NB4 (cell line): Measurements from ENCODE around the gene VEZF1.
"Not testable (repeated sequence)": the region's sequence is repeated elsewhere in the genome, so short reads cannot be mapped to it uniquely, and the experiment has no call there.

Experiments used
- DNase-seq: peaks from one replicate; pipeline ENCODE4 v3.0.0; 2010; ENCODE audit warnings: low read depth
- H3K4me3 ChIP-seq: one replicate; pipeline ENCODE4 v1.5.1; 2011; ENCODE audit warnings: mild to moderate bottlenecking, low read depth, low read length, moderate library complexity
- CTCF ChIP-seq: IDR thresholded peaks from one replicate; pipeline ENCODE4 v1.5.1; 2012; ENCODE audit warnings: low read depth, low read length
- MAX ChIP-seq: IDR thresholded peaks from 2 replicates; pipeline ENCODE4 v1.6.1; 2011; ENCODE audit warnings: low read depth, low read length
- MYC ChIP-seq: IDR thresholded peaks from 2 replicates; pipeline ENCODE4 v1.6.1; 2011; ENCODE audit warnings: low read depth, low read length
- POLR2A ChIP-seq: IDR thresholded peaks from 2 replicates; pipeline ENCODE4 v1.6.1; 2011; ENCODE audit warnings: mild to moderate bottlenecking; ENCODE audit not compliant: insufficient read length; ENCODE audit errors: extremely low read depth

Gene VEZF1

GRCh38 chr17:57963149-57963511 lies 24.9 kb downstream of the VEZF1 start:
- DNase-seq, result no peak
- TF ChIP-seq POLR2A (no peak), MYC (no peak), MAX (no peak), CTCF (no peak)
- no peak overlapping the region for H3K4me3 ChIP-seq

GRCh38 chr17:57962279-57963148 lies 25.5 kb downstream of the VEZF1 start:
- H3K4me3 ChIP-seq, result no peak overlapping the region
- TF ChIP-seq MYC, result no peak
- no peak for TF ChIP-seq POLR2A
- no peak for TF ChIP-seq CTCF
- no peak for TF ChIP-seq MAX
- no peak for DNase-seq

GRCh38 chr17:57959929-57960328 lies 28.1 kb downstream of the VEZF1 start:
- TF ChIP-seq MAX, result no peak
- TF ChIP-seq POLR2A, result no peak
- no peak for TF ChIP-seq MYC
- no peak for TF ChIP-seq CTCF
- DNase-seq, result no peak
- H3K4me3 ChIP-seq, result no peak overlapping the region

GRCh38 chr17:57958391-57958790 lies 29.7 kb downstream of the VEZF1 start:
- not testable (repeated sequence) for DNase-seq, H3K4me3 ChIP-seq

GRCh38 chr17:57957886-57958285 lies 30.2 kb downstream of the VEZF1 start:
- no peak overlapping the region for H3K4me3 ChIP-seq
- no peak for TF ChIP-seq CTCF
- TF ChIP-seq MAX, result no peak
- TF ChIP-seq MYC, result no peak
- TF ChIP-seq POLR2A, result no peak
- no peak for DNase-seq

GRCh38 chr17:57957120-57957850 lies 30.8 kb downstream of the VEZF1 start:
- no peak overlapping the region for H3K4me3 ChIP-seq
- DNase-seq, result no peak
- TF ChIP-seq CTCF, result no peak
- TF ChIP-seq POLR2A, result no peak
- TF ChIP-seq MAX, result no peak
- no peak for TF ChIP-seq MYC
